WI38 (cell line): ENCODE data around the gene CFAP58.

ENCODE experiments used
- H3K4me3 ChIP-seq: 2 replicates; pipeline ENCODE4 v1.5.1; 2011; ENCODE audit warnings: low read depth, mild to moderate bottlenecking, control low read depth, low read length
- CTCF ChIP-seq: IDR thresholded peaks from 2 replicates; pipeline ENCODE4 v1.5.1; 2012; ENCODE audit warnings: low read depth, mild to moderate bottlenecking, control low read depth, low read length

Gene CFAP58

DNA sequence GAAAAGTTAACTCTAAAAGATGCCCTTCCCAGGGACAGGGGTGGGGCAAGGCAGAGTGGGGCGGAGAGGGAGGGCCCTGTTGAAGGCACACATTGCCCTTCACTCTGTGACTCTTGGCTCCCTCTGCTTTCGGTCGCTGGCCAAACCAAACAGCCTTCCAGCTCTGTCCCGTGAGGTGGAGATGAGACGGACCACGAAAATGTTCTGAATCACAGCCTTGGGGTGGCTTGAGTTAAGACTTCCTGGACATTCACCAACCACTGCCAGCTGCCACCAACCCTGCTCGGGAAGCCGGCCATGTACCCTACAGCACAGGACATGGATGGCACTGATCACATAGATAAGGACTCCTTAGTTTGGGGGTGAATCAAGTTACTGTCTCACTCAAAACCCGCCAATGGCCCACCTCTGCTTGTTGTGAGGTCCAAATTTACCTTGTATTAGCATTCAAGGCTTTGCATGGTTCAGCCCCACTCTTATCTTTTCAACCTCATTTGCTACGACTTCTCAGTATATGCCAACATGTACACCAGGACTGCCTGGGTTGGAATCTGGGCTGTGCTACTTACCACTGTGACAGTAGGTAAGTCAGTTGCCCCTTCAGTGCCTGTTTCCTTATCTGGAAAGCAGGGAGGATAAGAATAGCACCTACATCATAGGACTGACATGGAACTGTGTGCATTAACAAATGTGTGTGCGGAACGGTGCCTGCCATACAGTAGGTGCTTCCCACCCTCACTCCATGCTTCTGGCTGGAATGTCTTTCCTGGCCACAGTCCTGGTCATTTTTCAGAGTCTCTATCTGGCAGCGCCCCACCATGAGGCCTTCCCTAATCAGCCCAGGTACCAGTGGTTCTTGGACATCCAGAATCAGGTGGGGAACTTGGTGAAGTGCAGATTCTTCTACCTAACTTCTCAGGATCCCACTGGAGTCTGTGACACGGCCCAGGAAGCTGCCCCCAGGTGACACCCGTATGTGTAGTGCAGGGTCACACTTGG is 43.4 kb upstream of the CFAP58 start:
- no peak overlapping the region for H3K4me3 ChIP-seq
- TF ChIP-seq CTCF, result no peak

GRCh38 chr10:104311184-104311720 is 42.4 kb upstream of the CFAP58 start:
- H3K4me3 ChIP-seq, result no peak overlapping the region
- no peak for TF ChIP-seq CTCF

DNA sequence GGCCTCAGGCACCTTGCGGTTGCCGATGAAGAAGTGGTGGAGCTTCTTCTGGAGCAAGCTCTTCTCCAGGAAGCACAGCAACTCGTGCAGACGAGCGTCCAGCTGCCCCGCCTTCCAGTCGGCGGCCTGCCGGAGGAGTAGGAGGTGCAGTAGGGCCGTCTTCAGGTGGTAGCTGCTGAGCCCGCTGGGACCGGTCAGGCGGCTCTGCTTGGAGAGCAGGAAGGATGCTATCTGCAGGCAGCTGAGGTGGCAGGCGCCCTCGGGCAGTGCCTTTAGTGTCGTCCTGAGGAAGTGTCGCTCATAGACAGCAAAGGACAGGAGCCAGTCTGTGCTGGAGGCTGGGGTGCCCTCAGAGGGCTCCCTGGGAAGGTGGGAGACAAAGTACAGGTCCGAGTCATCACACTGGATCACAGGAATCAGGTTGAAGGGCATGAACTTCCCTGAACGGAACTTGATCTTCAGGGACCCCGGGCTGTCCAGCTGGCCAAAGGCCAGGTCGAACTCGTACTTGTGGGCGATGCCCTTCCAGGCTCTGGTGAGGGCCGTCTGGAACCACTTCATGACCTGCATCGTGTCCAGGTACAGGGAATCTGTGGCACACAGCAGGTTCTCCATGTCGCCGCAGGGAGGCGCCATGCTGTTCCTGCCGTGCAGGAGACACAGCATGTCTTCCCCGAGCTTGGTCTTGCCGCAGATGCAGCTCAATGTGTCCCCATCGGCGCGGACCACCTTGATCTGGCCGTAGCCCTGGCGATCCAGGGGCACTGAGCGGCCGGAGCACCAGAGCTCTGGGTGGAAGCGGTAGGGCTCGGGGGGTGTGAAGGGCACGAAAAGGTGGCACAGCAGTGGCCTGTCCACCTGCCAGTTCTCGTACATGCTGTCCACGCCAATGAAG is 38.8 kb upstream of the CFAP58 start:
- TF ChIP-seq CTCF, result no peak
- no peak overlapping the region for H3K4me3 ChIP-seq

DNA sequence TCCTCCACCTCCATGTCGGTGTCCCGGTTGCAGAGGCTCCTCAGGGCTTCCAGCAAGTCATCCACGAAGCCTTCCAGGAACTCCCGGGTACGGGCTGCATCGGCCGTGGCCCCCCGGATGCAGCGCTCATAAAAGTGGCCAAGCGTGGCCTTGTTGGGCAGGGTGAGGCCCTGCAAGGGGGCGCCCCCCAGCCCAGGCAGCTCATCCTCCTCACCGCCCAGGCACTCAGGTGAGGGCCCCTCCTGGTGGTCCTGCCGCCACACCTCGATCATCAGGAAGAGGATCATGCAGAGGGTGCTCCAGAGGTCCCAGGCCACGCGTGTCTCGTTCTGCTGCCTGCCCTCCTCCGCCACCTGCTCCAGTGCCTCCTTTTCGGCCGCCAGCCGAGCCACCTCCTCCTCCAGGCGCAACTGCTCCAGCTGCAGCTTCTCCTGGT is 38.1 kb upstream of the CFAP58 start:
- TF ChIP-seq CTCF, result no peak
- no peak overlapping the region for H3K4me3 ChIP-seq

DNA sequence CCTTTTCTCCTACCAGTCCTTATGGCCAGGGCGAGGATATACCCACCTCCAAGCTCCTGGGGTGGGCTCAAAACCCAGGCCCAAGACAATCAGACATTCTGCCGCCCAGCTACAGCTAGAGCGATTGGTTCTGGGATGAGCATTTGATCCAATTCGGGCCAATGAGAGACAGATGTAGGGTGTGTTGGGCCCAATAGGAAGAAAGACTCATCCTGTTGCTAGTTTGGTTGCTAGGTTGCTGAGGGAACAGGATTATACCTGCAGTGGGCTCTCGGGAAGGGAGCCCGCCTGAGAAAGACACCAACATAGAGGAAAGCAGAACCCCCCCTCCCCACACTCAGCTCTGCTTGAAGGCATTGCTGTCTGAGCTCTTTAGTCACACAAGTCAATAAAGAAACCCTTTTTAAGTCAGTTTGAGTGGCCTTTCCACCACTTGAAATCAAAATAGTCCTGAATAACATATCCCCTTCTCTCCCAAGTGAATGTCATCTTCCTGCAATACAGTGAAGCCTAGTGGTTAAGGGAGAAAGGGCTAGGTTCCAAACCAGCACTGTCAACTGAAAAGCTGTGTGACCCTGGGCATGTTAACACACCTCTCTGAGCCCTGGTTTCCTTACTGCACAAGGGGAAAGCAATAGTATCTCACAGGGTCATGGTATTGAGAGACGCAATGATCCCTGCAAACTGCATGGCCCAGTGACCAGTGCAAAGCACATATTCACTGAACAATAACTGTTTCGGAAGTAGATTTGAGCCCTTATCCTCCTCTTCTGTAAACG is 37.1 kb upstream of the CFAP58 start:
- no peak overlapping the region for H3K4me3 ChIP-seq
- TF ChIP-seq CTCF, result no peak

DNA sequence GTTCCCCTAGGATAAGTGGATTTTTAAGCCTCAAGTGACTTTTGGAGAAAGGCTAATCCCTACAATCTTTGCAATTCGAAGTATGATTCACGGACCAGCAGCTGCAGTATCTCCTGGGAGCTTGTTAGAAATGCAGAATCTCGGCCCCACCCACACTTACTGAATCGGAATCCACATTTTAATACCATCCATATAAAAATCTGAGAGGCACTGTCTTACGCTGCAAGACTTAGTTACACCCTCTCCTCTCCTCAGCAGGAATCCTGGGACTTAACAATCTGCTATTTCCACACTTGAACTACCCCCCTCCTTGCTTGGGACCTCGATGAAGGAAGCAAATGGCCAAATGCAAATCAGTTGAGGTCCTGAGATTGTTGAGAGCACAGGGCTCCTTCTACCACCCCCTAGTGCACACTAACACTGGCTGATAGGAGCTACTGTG is 36.3 kb upstream of the CFAP58 start:
- no peak overlapping the region for H3K4me3 ChIP-seq
- TF ChIP-seq CTCF, result no peak
